B cell (primary cell): ENCODE measurements around the gene SLC23A2. TPM values are rescaled to one million over a fixed set of nuclear protein-coding genes. Genes with fewer than 3 reads are reported as not detected.

Experiments used
- ATAC-seq: fragments of 200-7000 bp; cut with Tn5 transposase; one replicate; pipeline ENCODE4 v1.10.0; 2021; ENCODE audit warnings: low read depth, mild to moderate bottlenecking, moderate number of reproducible peaks, moderate library complexity
- CTCF ChIA-PET: fragments of 350-600 bp; sonication (Branson Sonifier 250); formaldehyde crosslinking; loops from one replicate; lab custom pipeline; 2021; ENCODE audit warnings: antibody characterized with exemption, inconsistent platforms; lab: Charles Lee
- POLR2A ChIA-PET: fragments of 350-600 bp; sonication (Branson Sonifier 250); formaldehyde crosslinking; loops from one replicate; lab custom pipeline; 2021; ENCODE audit warnings: antibody characterized with exemption; lab: Charles Lee
- DNase-seq: peaks from one replicate; pipeline ENCODE4 v3.0.0; 2013
- H2AFZ ChIP-seq: 2 replicates; pipeline ENCODE4 v1.6.1; 2012; ENCODE audit warnings: mild to moderate bottlenecking, low read depth, low read length; ENCODE audit not compliant: insufficient read depth, poor library complexity, severe bottlenecking
- H3K27ac ChIP-seq, 2 donors: 1 replicate in 1 of 2; 2 replicates in 1 of 2; pipeline ENCODE4 v1.5.1; 2012 to 2013; ENCODE audit warnings: low read length in 2 of 2, mild to moderate bottlenecking in 2 of 2, moderate library complexity in 1 of 2
- H3K27me3 ChIP-seq, 4 experiments: fragments of 200-600 bp in 1 of 4; sonication (generic) in 1 of 4; replicated peaks in 1 of 4; 1 replicate in 2 of 4; 2 replicates in 2 of 4; pipeline versions ENCODE4 v1.6.1 to v1.7.0; 2013 to 2016; ENCODE audit warnings: low read length in 3 of 4, mild to moderate bottlenecking in 2 of 4, mixed read lengths in 1 of 4, moderate library complexity in 1 of 4; ENCODE audit not compliant: insufficient read depth in 4 of 4, control insufficient read depth in 3 of 4; ENCODE audit errors: control extremely low read depth in 1 of 4
- H3K36me3 ChIP-seq, 2 experiments: replicated peaks in 1 of 2; 1 replicate in 1 of 2; 2 replicates in 1 of 2; pipeline versions ENCODE4 v1.6.1 to v1.7.1; 2013; ENCODE audit warnings: low read length in 1 of 2; ENCODE audit not compliant: insufficient read depth in 2 of 2, control insufficient read depth in 1 of 2; ENCODE audit errors: control extremely low read depth in 1 of 2, extremely low read depth in 1 of 2
- H3K4me1 ChIP-seq, 2 donors: fragments of 200-600 bp in 1 of 2; sonication (generic) in 1 of 2; 1 replicate in 1 of 2; 2 replicates in 1 of 2; pipeline versions ENCODE4 v1.5.1 to v1.6.1; 2013 to 2017; ENCODE audit warnings: low read length in 2 of 2; ENCODE audit not compliant: control insufficient read depth in 2 of 2, insufficient read depth in 2 of 2
- H3K4me2 ChIP-seq: replicated peaks from 2 replicates; pipeline ENCODE3; 2012; ENCODE audit warnings: mild to moderate bottlenecking, low read depth, low read length; ENCODE audit not compliant: poor library complexity, severe bottlenecking
- H3K4me3 ChIP-seq, 5 experiments: fragments of 200-600 bp in 1 of 5; sonication (generic) in 1 of 5; 1 replicate in 3 of 5; 2 replicates in 2 of 5; pipeline versions ENCODE4 v1.5.1 to v1.7.0; 2011 to 2016; ENCODE audit warnings: low read length in 4 of 5, mild to moderate bottlenecking in 4 of 5, low read depth in 2 of 5, control low read depth in 1 of 5, moderate library complexity in 1 of 5; ENCODE audit not compliant: insufficient read depth in 1 of 5; ENCODE audit errors: control extremely low read depth in 1 of 5, extremely low read depth in 1 of 5
- H3K79me2 ChIP-seq: fragments of 200-600 bp; sonication (generic); one replicate; pipeline ENCODE4 v1.6.0; 2016; ENCODE audit warnings: low read length; ENCODE audit not compliant: control insufficient read depth, insufficient read depth
- H3K9ac ChIP-seq: fragments of 200-600 bp; sonication (generic); 2 replicates; pipeline ENCODE4 v1.6.1; 2017; ENCODE audit warnings: mild to moderate bottlenecking, low read length, moderate library complexity
- H3K9me3 ChIP-seq, 3 donors: one replicate each; pipeline versions ENCODE4 v1.6.1 to v1.7.1; 2013; ENCODE audit warnings: low read length in 2 of 3; ENCODE audit not compliant: control insufficient read depth in 2 of 3, insufficient read depth in 1 of 3; ENCODE audit errors: control extremely low read depth in 1 of 3
- H4K20me1 ChIP-seq: 2 replicates; pipeline ENCODE4 v1.6.0; 2012; ENCODE audit warnings: mild to moderate bottlenecking, low read length; ENCODE audit not compliant: insufficient read depth, control insufficient read depth, poor library complexity, severe bottlenecking
- H3K27ac Mint-ChIP-seq: one replicate; pipeline ENCODE4 v1.8.0; 2021; ENCODE audit warnings: mixed read lengths
- H3K27me3 Mint-ChIP-seq: one replicate; pipeline ENCODE4 v1.8.0; 2021; ENCODE audit warnings: mixed read lengths
- H3K4me1 Mint-ChIP-seq: one replicate; pipeline ENCODE4 v1.8.0; 2021; ENCODE audit warnings: mixed read lengths
- H3K4me3 Mint-ChIP-seq: one replicate; pipeline ENCODE4 v1.8.0; 2021; ENCODE audit warnings: mixed read lengths
- H3K9me3 Mint-ChIP-seq: one replicate; pipeline ENCODE4 v1.8.0; 2022; ENCODE audit warnings: mixed read lengths; ENCODE audit not compliant: insufficient read depth
- CTCF ChIP-seq: fragments of 200-600 bp; IDR thresholded peaks from one replicate; pipeline ENCODE4 v1.8.0; 2022; ENCODE audit warnings: antibody characterized with exemption, mild to moderate bottlenecking
- EZH2 ChIP-seq: IDR thresholded peaks from 2 replicates; pipeline ENCODE4 v1.6.1; 2012; ENCODE audit warnings: borderline replicate concordance, low read depth, mild to moderate bottlenecking, moderate library complexity, low read length; ENCODE audit not compliant: insufficient read depth, poor library complexity, severe bottlenecking
- WGBS: methylation state at CpG from one replicate; pipeline ENCODE4 v1.1.5; 2013; ENCODE audit warnings: missing lambda C conversion rate; ENCODE audit not compliant: insufficient coverage; 5-methylcytosine and 5-hydroxymethylcytosine counted together
- intact Hi-C: fragments of 100-400 bp; cut with micrococcal nuclease; formaldehyde crosslinking; loops from one replicate; pipeline ENCODE4 v1.10.0; 2022
- polyA plus RNA-seq: library from polyadenylated mRNA; depleted of rRNA; stranded (reverse); fragments of >200 nt; gene quantifications from 2 replicates; pipeline ENCODE4 v1.2.3, GENCODE V29; 2012
- total RNA-seq, 2 donors: library from RNA; stranded (reverse); fragments of 120-200 nt in 1 of 2; gene quantifications; 1 replicate in 1 of 2; 2 replicates in 1 of 2; pipeline versions ENCODE4 v1.2.3 to v1.2.4, GENCODE V29; 2013 to 2022

SLC23A2 gene
- total and polyA plus RNA-seq, 2 donors (not counting 1 experiment from before 2014, with no cell fraction given): 23.6 to 70.7 TPM

- Histone ChIP-seq H3K79me2 (no peaks in the 10 kb centered on the region), H4K20me1 (no peaks in the 10 kb centered on the region), H3K4me2 (no peak overlapping the region), H3K9me3 (peaks cover 0 to 6% (median 5%) of the 10 kb centered on the region in 3 donors), H3K36me3 (no peaks in the 10 kb centered on the region), H2AFZ (no peak overlapping the region), H3K4me1 (peaks cover 9 to 10% of the 10 kb centered on the region in 2 donors), H3K27me3 (no peaks in the 10 kb centered on the region), H3K9ac (no peak overlapping the region), H3K27ac (no peak overlapping the region), H3K4me3 (no peak overlapping the region)
- Mint-ChIP-seq H3K9me3 (peaks cover 2% of the 10 kb centered on the region), H3K27ac (no peak overlapping the region), H3K4me1 (peaks cover 16% of the 10 kb centered on the region), H3K27me3 (no peaks in the 10 kb centered on the region), H3K4me3 (no peak overlapping the region)
- CTCF ChIA-PET: interaction anchor here (0.6 to 2.2 kb wide), 2 partner anchors 49 to 120 kb away, joined by 5 to 7 read pairs; no protein-coding TSS in a partner anchor
- 91% methylated on average over 2 of the region's 6 CpGs for WGBS
- intact Hi-C loops: no loop called here
- TF ChIP-seq EZH2 (no peak), CTCF (no peak)
- POLR2A ChIA-PET: interaction anchor here (0.6 to 1.6 kb wide), 3 partner anchors 9 to 110 kb away, joined by 3 to 5 read pairs (median 5); no protein-coding TSS in a partner anchor
- ATAC-seq (no peak), DNase-seq (no peak)
Observed at GRCh38 chr20:4836473-4836872, 164.8 kb downstream of the SLC23A2 start.

- H4K20me1 ChIP-seq: no peaks in the 10 kb centered on the region
- 89% methylated on average over 9 of the region's 16 CpGs for WGBS
- TF ChIP-seq EZH2 (no peak), CTCF (no peak)
Observed at GRCh38 chr20:4835244-4836177, 165.8 kb downstream of the SLC23A2 start.

More at GRCh38 chr20:4835244-4836177, 165.8 kb downstream of the SLC23A2 start:
- ATAC-seq: no peak
- Histone ChIP-seq H3K79me2 (no peaks in the 10 kb centered on the region), H3K4me3 (no peak overlapping the region), H3K27me3 (no peaks in the 10 kb centered on the region), H2AFZ (no peak overlapping the region), H3K9ac (no peak overlapping the region), H3K27ac (no peak overlapping the region), H3K4me2 (no peak overlapping the region), H3K9me3 (peaks cover 0 to 6% (median 5%) of the 10 kb centered on the region in 3 donors), H3K36me3 (no peaks in the 10 kb centered on the region), H3K4me1 (peaks cover 1 to 3% of the 10 kb centered on the region in 2 donors)
- Mint-ChIP-seq H3K27ac (no peak overlapping the region), H3K4me1 (peaks cover 6% of the 10 kb centered on the region), H3K27me3 (no peaks in the 10 kb centered on the region), H3K4me3 (no peak overlapping the region), H3K9me3 (peaks cover 2% of the 10 kb centered on the region)
- ChIA-PET CTCF (no interaction called here), POLR2A (no interaction called here)
- DNase-seq: no peak
- intact Hi-C loops: no loop called here
